Loucy (cell line): ENCODE data around the gene NQO2.
"Not testable (repeated sequence)": the region's sequence is repeated elsewhere in the genome, so short reads cannot be mapped to it uniquely, and the experiment has no call there.

ENCODE experiments used
- H2AFZ ChIP-seq: fragments of 200-600 bp; sonication (generic); 2 replicates; pipeline ENCODE4 v1.6.0; 2016; ENCODE audit warnings: antibody characterized with exemption, mild to moderate bottlenecking, low read length, moderate library complexity
- H3F3A ChIP-seq: fragments of 200-600 bp; 2 replicates; pipeline ENCODE4 v1.6.0; 2016; ENCODE audit warnings: antibody characterized with exemption, low read depth, mild to moderate bottlenecking
- H3K27me3 ChIP-seq: fragments of 200-600 bp; sonication (generic); 2 replicates; pipeline ENCODE4 v1.6.1; 2014; ENCODE audit warnings: low read length, mild to moderate bottlenecking; ENCODE audit not compliant: insufficient read depth, poor library complexity, severe bottlenecking
- H3K36me3 ChIP-seq: fragments of 200-600 bp; sonication (generic); 2 replicates; pipeline ENCODE4 v1.6.1; 2016; ENCODE audit warnings: low read length; ENCODE audit not compliant: insufficient read depth
- H3K4me1 ChIP-seq: fragments of 200-600 bp; sonication (generic); 2 replicates; pipeline ENCODE4 v1.5.1; 2014; ENCODE audit warnings: low read length, mild to moderate bottlenecking; ENCODE audit not compliant: insufficient read depth, poor library complexity, severe bottlenecking
- H3K4me2 ChIP-seq: fragments of 200-600 bp; sonication (generic); 2 replicates; pipeline ENCODE4 v1.6.0; 2014; ENCODE audit warnings: antibody characterized with exemption, low read length, low read depth, mild to moderate bottlenecking; ENCODE audit not compliant: poor library complexity, severe bottlenecking
- H3K4me3 ChIP-seq: fragments of 200-600 bp; sonication (generic); 2 replicates; pipeline ENCODE4 v1.5.1; 2014; ENCODE audit warnings: low read length, mild to moderate bottlenecking, mixed read lengths; ENCODE audit not compliant: poor library complexity, severe bottlenecking
- H3K79me2 ChIP-seq: fragments of 200-600 bp; sonication (generic); 2 replicates; pipeline ENCODE4 v1.6.1; 2014; ENCODE audit warnings: low read length; ENCODE audit not compliant: insufficient read depth
- H3K9ac ChIP-seq: fragments of 200-600 bp; sonication (generic); 2 replicates; pipeline ENCODE4 v1.6.0; 2014; ENCODE audit warnings: mild to moderate bottlenecking, low read depth, low read length, moderate library complexity; ENCODE audit not compliant: poor library complexity, severe bottlenecking
- H3K9me2 ChIP-seq: fragments of 200-600 bp; sonication (generic); replicated peaks from 2 replicates; pipeline ENCODE4 v1.6.1; 2016; ENCODE audit warnings: low read depth, low read length, mixed read lengths
- H3K9me3 ChIP-seq: fragments of 200-600 bp; sonication (generic); 2 replicates; pipeline ENCODE4 v1.6.1; 2014; ENCODE audit warnings: mild to moderate bottlenecking, antibody characterized with exemption, low read length, low read depth; ENCODE audit not compliant: insufficient read depth
- H4K20me1 ChIP-seq: fragments of 200-600 bp; sonication (generic); 2 replicates; pipeline ENCODE4 v1.6.0; 2014; ENCODE audit warnings: antibody characterized with exemption, low read length, mild to moderate bottlenecking; ENCODE audit not compliant: insufficient read depth, poor library complexity, severe bottlenecking
- CTCF ChIP-seq: fragments of 200-600 bp; sonication (generic); conservative IDR thresholded peaks from 2 replicates; pipeline ENCODE4 v1.5.1; 2014; ENCODE audit warnings: mild to moderate bottlenecking, antibody characterized with exemption, low read length
- EZH2phosphoT487 ChIP-seq: fragments of 200-600 bp; IDR thresholded peaks from 2 replicates; pipeline ENCODE4 v1.6.1; 2018; ENCODE audit warnings: antibody characterized with exemption, mild to moderate bottlenecking, moderate library complexity, borderline replicate concordance

The NQO2 gene

GRCh38 chr6:3023663-3024483 lies 24.2 kb downstream of the NQO2 start:
- Histone ChIP-seq H3K4me1 (peaks cover 67% of the 10 kb centered on the region), H3K9me3 (no peaks in the 10 kb centered on the region), H3K27me3 (no peaks in the 10 kb centered on the region), H4K20me1 (peaks cover 2% of the 10 kb centered on the region), H3F3A (peaks cover 12% of the 10 kb centered on the region), H3K79me2 (peaks cover 43% of the 10 kb centered on the region), H3K36me3 (no peaks in the 10 kb centered on the region), H3K9ac (peak overlapping the region; percentile 95), H3K9me2 (no peaks in the 10 kb centered on the region), H3K4me3 (peak overlapping the region; percentile 89), H2AFZ (peak overlapping the region; percentile 22), H3K4me2 (peak overlapping the region; percentile 87)
- TF ChIP-seq EZH2phosphoT487 (no peak), CTCF (no peak)

- Histone ChIP-seq H2AFZ (no peak overlapping the region), H3K79me2 (peaks cover 19% of the 10 kb centered on the region), H3K4me1 (peaks cover 52% of the 10 kb centered on the region), H3K4me3 (no peak overlapping the region), H3K9me2 (no peaks in the 10 kb centered on the region), H4K20me1 (peaks cover 2% of the 10 kb centered on the region), H3K9me3 (no peaks in the 10 kb centered on the region), H3K36me3 (no peaks in the 10 kb centered on the region), H3F3A (peaks cover 4% of the 10 kb centered on the region), H3K4me2 (no peak overlapping the region), H3K9ac (peak overlapping the region; percentile 29), H3K27me3 (no peaks in the 10 kb centered on the region)
- TF ChIP-seq EZH2phosphoT487 (no peak), CTCF (no peak)
Observed at GRCh38 chr6:3026791-3027626, 27.3 kb downstream of the NQO2 start.

- H3K9ac ChIP-seq, H3K9me3 ChIP-seq, H3K36me3 ChIP-seq, H4K20me1 ChIP-seq, H3F3A ChIP-seq, H3K4me2 ChIP-seq, H3K27me3 ChIP-seq, H3K4me3 ChIP-seq, H3K79me2 ChIP-seq, H3K9me2 ChIP-seq: not testable (repeated sequence)
- H3K4me1 ChIP-seq = peaks cover 44% of the 10 kb centered on the region
- 0 out of 2 replicates have a peak overlapping the region, but pooled peaks have one; percentile 5 for H2AFZ ChIP-seq
Observed at GRCh38 chr6:3028156-3028555, 28.5 kb downstream of the NQO2 start.
